ENCODE data around the gene GNLY. TPM values are rescaled to one million over a fixed set of nuclear protein-coding genes. Genes with fewer than 3 reads are reported as not detected.

The GNLY gene
- total and polyA plus RNA-seq, 9 donors: 0.46 to 10.8 (median 1.1) TPM

DNA sequence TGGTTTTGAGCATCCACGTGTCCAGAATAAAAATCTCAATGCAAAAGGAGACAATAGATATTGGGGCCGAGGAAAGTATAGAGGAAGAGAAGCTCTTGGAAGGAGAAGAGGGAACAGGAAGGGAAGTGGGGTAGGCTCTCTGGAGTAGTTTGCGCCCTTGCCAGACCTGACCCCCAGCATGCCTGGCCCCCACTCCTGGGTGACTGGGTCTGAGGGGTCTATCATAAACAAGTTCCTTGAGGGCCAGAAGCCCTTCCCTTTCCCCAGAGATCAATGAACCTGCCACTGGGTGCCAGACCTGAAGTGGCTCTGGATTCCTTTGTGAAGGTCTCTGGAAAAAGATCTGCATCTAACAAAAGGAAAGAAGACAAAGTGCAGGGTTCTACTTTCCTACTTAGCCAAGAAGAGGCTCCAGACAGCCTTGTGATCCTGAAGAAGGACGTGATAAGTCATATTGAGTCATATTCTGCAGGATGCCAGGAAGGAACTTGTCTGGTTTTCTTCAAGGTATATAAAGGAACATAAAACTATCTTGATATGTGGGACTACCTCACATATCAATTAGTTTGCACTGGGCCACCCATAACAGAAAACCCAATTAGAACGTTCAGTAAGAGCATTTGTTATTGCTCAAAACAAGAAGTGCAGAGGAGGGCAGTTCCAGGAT is 40.9 kb downstream of the GNLY start:
- peaks cover 2% of the 10 kb centered on the region for H3K4me1 ChIP-seq (ENCODE audit: insufficient read depth)
- H3K27ac ChIP-seq: no peak overlapping the region
- no peak for DNase-seq
- no peaks in the 10 kb centered on the region for H3K9me3 ChIP-seq
- intact Hi-C loops (cut with DNase I): loop anchor here in 2 of 4 donors (5.0 to 10.0 kb wide), 3 partner anchors 62 to 350 kb away; no protein-coding TSS in a partner anchor
- H3K36me3 ChIP-seq: no peaks in the 10 kb centered on the region
- H3K27me3 ChIP-seq: no peaks in the 10 kb centered on the region
- no peak for TF ChIP-seq EP300 (IDR thresholded peaks at IDR 0.05)
- TF ChIP-seq, protein P1, sequence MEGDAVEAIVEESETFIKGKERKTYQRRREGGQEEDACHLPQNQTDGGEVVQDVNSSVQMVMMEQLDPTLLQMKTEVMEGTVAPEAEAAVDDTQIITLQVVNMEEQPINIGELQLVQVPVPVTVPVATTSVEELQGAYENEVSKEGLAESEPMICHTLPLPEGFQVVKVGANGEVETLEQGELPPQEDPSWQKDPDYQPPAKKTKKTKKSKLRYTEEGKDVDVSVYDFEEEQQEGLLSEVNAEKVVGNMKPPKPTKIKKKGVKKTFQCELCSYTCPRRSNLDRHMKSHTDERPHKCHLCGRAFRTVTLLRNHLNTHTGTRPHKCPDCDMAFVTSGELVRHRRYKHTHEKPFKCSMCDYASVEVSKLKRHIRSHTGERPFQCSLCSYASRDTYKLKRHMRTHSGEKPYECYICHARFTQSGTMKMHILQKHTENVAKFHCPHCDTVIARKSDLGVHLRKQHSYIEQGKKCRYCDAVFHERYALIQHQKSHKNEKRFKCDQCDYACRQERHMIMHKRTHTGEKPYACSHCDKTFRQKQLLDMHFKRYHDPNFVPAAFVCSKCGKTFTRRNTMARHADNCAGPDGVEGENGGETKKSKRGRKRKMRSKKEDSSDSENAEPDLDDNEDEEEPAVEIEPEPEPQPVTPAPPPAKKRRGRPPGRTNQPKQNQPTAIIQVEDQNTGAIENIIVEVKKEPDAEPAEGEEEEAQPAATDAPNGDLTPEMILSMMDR (IDR thresholded peaks at IDR 0.05): no peak
- TF ChIP-seq POLR2A (IDR thresholded peaks at IDR 0.05): no peak
- WGBS, 3 donors: 74 to 82% (median 79%) methylated on average over 5 of the region's 5 CpGs
- no peak overlapping the region for H3K4me3 ChIP-seq

DNA sequence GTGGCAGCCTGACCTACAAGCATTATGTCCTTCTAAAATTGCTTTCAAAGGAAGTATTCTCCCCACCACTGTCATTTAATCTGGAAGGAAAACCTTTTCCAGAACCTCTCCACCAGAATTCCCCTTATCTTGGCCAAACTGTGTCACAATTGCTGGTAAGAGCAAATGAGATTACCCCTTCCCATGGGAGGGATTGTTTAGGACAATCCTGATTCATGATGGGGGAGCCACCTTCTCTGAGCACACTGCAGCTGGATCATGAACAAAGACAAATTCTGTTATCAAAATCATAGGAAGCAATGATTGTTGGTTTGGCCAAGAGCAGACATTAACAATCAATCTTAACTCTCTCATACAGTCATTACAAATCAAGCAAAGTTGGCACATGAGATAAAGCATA is 41.5 kb downstream of the GNLY start:
- no peak overlapping the region for H3K27ac ChIP-seq
- no peak for DNase-seq
- H3K4me1 ChIP-seq (ENCODE audit: insufficient read depth): peaks cover 3% of the 10 kb centered on the region
- H3K9me3 ChIP-seq: no peaks in the 10 kb centered on the region
- H3K27me3 ChIP-seq: no peaks in the 10 kb centered on the region
- no peak overlapping the region for H3K4me3 ChIP-seq
- no peak for TF ChIP-seq POLR2A (IDR thresholded peaks at IDR 0.05)
- TF ChIP-seq EP300 (IDR thresholded peaks at IDR 0.05): no peak
- TF ChIP-seq, protein P1 (IDR thresholded peaks at IDR 0.05): no peak
- intact Hi-C loops (cut with DNase I): loop anchor here in 2 of 4 donors (5.0 to 10.0 kb wide), 2 partner anchors 62 to 349 kb away; no protein-coding TSS in a partner anchor
- no peaks in the 10 kb centered on the region for H3K36me3 ChIP-seq

DNA sequence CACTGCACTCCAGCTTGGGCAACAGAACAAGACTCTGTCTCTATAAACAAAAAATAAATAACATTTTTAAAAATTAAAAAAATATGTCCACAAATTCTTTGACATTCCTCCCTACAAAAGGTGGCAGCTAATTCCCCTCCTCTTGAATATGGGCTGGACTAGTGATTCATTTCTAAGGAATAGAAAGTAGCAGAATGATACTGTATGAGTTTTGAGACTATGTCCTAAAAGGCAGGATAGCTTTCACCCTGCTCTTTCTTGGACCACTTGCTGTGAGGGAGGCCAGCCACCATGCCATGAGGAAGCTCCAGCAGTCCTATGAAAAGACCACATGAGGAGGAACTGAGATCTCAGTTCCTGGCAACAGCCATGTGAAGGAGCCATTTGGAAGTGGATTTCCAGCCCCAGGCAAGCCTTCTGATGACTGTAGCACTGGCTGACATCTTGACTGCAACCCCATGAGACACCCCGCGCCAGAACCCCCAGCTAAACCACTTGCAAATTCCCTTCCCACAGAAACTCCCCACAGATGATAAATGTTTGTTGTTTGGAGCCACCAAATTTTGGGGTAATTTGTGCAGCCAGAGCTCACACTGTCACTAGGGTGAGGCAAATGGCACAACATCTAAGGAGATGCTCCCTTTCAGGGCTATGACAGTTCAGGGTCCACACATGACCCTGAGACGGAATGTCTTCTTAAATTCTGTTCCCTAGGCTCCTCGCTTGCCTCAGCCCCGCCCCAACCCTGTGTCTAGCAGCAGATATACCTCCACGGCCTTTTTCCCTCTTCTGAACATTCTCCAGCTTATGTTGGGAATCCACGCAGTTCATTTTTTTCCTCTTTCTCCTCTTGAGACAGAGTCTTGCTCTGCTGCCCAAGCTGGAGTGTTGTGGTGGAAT is 42.5 kb downstream of the GNLY start:
- peaks cover 12% of the 10 kb centered on the region for H3K4me1 ChIP-seq (ENCODE audit: insufficient read depth)
- intact Hi-C loops (cut with DNase I): loop anchor here in 2 of 4 donors (5.0 to 10.0 kb wide), 2 partner anchors 61 to 348 kb away; no protein-coding TSS in a partner anchor
- 78 to 91% (median 80%) methylated on average over 7 of the region's 7 CpGs for WGBS, 3 donors
- peak overlapping the region in 1 of 2 donors; percentile 58 for H3K27ac ChIP-seq
- H3K27me3 ChIP-seq: no peaks in the 10 kb centered on the region
- no peaks in the 10 kb centered on the region for H3K36me3 ChIP-seq
- TF ChIP-seq, protein P1 (IDR thresholded peaks at IDR 0.05): no peak
- TF ChIP-seq POLR2A (IDR thresholded peaks at IDR 0.05): no peak
- no peak for TF ChIP-seq EP300 (IDR thresholded peaks at IDR 0.05)
- peak in 1 of 5 donors; percentile 27 for DNase-seq
- H3K9me3 ChIP-seq: no peaks in the 10 kb centered on the region
- H3K4me3 ChIP-seq: no peak overlapping the region

- WGBS, 3 donors: 25 to 37% (median 30%) methylated on average over 4 of the region's 4 CpGs
- intact Hi-C loops (cut with DNase I): loop anchor here in 2 of 4 donors (5.0 to 10.0 kb wide), 2 partner anchors 60 to 347 kb away; no protein-coding TSS in a partner anchor
- H3K4me1 ChIP-seq (ENCODE audit: insufficient read depth): peaks cover 13% of the 10 kb centered on the region
Observed at GRCh38 chr2:85737481-85737880, 43.3 kb downstream of the GNLY start.

More at GRCh38 chr2:85737481-85737880, 43.3 kb downstream of the GNLY start:
- peak; percentile 64 to 88 (median 76) for DNase-seq
- no peaks in the 10 kb centered on the region for H3K9me3 ChIP-seq
- H3K27ac ChIP-seq: peak overlapping the region; percentile 57 to 58
- no peaks in the 10 kb centered on the region for H3K36me3 ChIP-seq
- TF ChIP-seq, protein P1 (IDR thresholded peaks at IDR 0.05): no peak
- TF ChIP-seq EP300 (IDR thresholded peaks at IDR 0.05) (no peak), POLR2A (IDR thresholded peaks at IDR 0.05) (no peak)
- H3K27me3 ChIP-seq: no peaks in the 10 kb centered on the region
- H3K4me3 ChIP-seq: no peak overlapping the region
